Stimulated activated CD4-positive, alpha-beta T cell treated with anti-CD3 and anti-CD28 coated beads, Interleukin-4, amount 100 ng/mL, for 1 hour (primary cell): ENCODE data around the gene ZG16.
A peak's percentile ranks its signal among the peaks of the same experiment; 100 is the strongest.
"Not testable (repeated sequence)": the region's sequence is repeated elsewhere in the genome, so short reads cannot be mapped to it uniquely, and the experiment has no call there.

Experiments used
- DNase-seq: peaks from one replicate; pipeline ENCODE4 v3.0.0-alpha.2; 2020

The ZG16 gene

DNA sequence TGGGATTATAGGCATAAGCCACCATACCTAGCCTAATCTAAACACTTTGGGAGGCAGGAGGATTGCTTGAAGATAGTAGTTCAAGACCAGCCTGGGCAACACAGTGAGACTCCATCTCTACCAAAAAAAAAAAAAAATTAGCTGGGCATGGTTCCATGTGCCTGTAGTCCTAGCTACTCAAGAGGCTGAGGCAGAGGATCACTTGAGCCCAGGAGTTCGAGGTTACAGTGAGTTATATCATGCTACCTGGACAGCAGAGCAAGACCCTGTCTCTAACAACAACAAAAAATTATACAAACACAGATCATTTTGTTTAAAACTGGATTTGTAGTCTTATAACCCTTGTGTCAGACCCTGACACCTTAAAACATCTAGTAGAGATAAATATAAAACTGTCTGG lies 24.5 kb upstream of the ZG16 start:
- no peak for DNase-seq

DNA sequence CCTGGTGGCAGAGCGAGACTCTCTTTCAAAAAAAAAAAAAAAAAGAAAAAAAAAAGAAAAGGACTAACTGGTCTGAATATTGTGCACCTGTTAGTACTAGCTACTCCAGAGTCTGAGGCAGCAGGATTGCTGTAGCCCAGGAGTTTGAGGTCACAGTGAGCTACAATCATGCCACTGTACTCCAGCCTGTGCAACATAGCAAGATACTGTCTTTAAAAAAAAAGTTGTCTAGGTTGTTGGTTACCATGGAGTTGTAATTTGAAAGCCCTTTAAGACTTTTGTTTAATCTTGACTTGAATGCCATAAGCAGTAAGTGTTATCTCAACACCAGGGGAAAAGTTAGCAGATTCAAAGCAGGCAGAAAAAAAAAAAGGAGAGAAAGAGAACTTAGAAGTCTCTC lies 21.4 kb upstream of the ZG16 start:
- DNase-seq = no peak

DNA sequence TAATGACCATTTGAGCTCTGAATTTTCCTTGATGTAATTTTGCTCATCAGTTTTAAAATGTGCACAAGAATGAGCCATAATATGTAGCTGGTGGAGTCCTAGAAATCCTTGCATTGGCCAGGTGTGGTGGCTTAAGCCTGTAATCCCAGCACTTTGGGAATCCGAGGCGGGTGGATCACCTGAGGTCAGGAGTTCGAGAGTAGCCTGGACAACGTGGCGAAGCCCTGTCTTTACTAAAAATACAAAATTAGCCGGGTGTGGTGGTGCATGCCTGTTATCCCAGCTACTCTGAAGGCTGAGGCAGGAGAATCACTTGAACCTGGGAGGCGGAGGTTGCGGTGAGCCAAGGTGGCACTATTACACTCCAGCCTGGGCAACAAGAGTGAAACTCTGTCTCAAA lies 21.0 kb upstream of the ZG16 start:
- DNase-seq = not testable (repeated sequence)

DNA sequence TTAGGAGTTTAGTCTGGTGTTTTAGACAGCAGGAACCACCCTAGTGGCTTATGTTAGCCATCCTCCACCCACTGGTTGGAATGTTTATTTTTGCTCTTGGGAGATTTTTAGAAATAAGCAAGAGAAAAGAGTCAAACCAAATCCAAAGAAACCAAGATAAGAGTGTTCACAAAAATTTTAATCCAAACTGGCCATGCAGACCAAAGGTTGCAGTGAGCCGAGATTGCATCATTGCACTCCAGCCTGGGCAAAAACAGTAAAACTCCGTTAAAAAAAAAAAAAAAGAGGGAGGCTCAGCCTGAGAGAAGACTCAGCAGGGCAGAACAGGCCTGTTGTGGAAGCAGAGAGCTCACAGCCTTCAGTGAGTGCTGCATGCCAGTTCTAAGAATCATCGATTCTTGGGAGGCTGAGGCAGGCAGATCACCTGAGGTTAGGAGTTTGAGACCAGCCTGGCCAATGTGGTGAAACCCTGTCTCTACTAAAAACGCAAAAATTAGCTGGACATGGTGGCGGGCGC lies 20.0 kb upstream of the ZG16 start:
- DNase-seq = no peak

DNA sequence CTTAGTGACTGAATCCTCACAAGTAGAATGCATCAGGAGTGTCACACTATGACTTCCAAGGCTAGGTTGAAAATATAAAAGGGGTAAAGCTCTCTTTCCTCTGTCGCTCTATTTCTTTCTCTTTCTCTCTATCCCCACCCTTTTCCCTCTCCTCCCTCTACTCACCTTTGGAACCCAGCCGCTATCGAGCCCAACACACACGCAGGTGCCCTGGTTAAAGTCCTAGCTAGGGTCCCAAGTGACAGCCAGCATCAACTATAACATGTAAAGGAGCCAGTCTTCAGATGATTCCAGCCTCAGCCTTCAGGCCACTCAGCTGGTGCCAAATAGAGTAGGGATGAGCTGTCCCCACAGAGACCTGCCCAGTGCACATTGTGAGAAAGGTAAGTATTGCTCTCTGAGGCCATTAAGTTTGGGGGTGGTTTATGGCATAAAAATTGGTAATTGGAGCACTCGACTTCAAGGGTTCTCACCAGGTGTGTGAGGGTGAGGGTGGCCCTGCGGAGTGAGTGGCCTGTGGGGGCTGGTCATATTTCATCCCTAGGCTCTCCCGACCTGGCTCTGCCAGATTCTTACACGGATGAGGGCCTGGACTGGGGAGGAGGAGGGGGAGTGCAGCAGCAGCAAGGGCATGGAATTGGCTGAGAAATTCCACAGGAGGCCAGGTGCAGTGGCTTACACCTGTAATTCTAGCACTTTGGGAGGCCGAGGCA lies 17.3 kb upstream of the ZG16 start:
- no peak for DNase-seq

DNA sequence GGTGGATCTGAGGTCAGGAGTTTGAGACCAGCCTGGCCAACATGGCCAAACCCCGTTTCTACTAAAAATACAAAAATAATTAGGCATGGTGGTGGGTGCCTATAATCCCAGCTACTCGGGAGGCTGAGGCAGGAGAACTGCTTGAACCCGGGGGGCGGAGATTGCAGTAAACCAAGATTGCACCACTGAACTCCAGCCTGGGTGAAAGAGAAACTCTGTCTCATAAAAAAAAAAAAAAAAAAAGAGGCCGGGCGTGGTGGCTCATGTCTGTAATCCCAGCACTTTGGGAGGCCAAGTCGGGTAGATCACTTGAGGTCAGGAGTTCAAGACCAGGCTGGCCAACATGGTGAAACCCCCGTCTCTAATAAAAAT lies 16.8 kb upstream of the ZG16 start:
- not testable (repeated sequence) for DNase-seq

DNA sequence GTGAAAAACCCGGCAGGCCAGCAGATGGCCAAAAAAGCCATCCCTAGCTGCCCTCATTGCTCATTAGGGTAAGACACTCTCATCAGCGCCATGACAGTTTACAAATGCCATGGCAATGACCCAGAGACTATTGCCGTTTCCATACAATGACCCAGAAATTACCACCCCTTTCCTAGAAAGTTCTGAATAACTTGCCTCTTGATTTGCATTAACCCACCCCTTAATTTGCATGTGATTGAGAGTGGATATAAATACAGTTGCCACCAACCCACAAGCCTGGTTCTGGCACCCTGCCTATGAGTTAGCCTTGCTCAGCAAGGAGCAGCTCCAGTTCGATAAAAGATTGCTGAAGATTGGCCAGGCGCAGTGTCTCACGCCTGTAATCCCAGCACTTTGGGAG lies 16.2 kb upstream of the ZG16 start:
- no peak for DNase-seq

DNA sequence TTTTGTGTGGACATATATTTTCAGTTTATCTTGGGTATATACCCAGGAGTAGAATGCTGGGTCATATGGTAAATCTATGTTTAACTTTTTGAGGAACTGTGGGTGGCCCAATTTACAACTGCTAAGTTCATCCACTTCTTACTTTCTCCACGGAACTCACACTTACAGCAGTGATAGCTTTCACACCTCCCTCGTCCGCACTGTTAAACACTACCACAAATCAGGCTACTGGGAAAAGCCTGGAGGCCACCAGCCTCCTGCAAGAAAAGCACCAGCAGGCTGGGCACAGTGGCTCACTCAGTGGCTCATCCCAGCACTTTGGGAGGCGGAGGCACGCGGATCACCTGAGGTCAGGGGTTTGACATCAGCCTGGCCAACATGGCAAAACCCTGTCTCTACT lies 14.7 kb upstream of the ZG16 start:
- DNase-seq = no peak

DNA sequence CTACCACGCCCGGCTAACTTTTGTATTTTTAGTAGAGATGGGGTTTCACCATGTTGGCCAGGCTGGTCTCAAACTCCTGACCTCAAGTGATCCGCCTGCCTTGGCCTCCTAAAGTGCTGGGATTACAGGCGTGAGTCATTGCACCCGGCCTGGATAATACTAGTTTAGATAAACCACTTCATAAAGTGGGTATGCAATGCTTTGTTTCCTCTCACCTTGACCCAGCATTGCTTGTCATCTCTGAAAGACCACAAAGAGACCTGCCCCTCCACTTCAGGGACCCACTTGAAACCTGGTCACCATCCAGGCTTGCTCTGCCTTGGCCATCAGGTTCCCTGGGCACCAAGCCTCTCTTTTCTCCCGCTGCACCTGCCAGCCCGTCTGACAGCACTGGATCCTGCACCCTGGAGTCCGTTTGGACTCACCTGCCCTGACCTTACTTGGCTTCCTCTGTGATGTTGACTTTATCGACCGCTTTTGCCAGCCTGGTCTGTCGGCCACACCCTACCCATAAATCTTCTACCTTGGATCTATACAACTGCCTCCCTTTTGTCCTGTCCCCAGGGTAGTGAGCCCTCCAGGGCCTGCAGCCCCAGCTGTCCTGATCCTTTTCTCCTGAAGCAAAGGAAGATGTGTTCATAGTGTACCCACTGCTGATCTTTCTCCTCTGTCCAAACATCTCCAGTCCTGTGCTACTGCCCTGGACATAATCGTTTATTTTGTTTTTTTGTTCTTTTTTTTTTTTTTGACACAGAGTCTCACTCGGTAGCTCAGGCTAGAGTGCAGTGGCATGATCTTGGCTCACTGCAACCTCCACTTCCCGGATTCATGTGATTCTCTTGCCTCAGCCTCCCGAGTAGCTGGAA lies 12.7 kb upstream of the ZG16 start:
- DNase-seq = no peak

DNA sequence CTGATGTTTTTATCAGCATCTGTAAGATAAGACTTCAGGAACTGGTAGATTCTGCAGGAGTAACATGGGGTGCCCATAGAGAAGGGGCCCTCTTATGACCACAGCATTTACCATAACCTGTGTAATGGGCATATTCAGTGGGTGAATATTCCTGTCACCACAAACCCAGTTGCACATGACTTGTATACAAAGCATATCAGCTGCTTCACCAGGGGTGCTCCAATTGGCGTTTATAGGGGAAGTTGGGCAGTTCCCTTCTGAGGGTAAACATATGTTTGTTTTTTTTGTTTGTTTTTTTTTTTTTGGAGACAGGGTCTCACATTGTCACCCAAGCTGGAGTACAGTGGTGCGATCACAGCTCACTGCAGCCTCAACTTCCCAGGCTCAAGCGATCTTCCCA lies 11.5 kb upstream of the ZG16 start:
- no peak for DNase-seq

DNA sequence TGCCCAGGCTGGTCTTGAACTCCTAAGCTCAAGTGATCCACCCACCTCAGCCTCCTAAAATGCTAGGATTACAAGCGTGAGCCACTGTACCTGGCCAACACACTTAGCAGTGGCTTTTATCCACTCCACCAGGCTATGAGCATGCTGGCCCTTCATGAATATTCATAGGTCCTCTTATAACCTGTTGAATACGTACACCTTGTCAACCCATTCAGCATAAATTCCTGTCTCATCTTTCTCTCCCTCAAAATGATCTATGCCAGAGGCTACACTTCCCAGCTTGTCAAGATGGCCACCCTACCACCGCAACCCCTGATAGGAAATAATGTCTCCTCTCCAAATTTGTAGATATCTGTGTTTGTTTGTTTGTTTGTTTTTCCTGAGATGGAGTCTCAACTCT lies 11.0 kb upstream of the ZG16 start:
- DNase-seq = no peak

DNA sequence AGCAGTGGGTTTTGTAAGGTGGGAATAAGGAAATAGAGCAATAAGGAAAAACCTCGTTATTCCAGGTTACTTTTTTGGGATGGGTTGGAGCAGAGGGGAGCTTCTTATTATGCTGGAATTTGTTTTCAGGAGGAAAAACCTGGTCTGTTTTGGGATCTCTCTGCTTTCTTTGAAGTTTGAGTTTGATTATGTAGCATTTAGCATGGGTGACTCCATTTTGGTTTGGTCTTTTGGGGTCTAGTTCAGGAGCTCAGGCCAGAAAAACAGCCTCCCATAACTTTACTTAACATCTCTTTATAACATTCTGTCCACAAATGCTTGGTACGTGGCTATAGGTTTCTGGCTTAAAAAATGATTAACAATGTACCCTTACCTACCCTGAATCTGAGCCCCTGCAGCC lies 8.5 kb upstream of the ZG16 start:
- no peak for DNase-seq

DNA sequence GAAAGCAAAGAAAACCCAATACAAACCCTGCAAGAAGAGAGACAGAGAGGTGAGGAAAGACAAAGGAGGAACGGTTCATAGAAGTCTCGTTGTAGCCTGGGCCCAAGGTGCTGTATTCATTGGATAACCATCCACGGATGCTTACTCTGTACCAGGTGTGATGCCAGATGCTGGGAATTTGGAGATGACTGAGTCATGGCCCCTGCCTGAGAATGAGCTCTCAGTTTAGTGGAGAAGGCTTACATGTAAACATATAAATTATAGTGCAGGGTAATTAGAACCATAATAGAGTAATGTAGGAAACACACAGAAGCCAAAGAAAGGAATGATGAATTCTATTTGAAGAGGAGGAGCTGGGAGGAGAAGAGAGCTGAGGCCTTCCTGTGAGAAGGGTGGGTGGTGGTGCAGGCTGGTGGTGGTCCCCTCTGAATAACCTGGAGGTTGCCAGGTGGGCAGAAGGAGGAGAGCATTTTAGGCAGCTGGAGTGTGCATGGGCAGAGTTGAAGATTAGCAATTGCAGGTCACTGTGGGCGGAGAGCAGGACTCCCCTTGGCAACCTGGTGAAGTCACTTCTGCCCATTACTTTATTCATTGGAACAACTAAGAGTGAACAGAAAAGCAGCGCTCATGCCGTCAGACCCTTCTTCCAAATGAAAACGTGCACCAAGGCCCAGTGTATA lies 7.7 kb upstream of the ZG16 start:
- no peak for DNase-seq

DNA sequence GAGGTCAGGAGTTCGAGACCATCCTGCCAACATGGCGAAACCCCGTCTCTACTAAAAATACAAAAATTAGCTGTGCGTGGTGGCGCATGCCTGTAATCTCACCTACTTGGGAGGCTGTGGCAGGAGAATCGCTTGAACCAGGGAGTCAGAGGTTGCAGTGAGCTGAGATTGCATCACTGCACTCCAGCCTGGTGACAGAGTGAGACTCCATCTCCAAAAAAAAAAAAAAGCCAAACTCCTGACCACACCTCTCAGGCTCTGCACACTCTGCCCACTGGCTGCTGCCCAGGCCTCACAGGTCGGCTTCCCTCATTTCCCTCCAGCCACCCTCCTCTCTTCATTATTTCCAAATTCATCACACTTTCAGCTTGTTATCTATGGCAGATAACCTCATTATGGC lies 5.7 kb upstream of the ZG16 start:
- DNase-seq = not testable (repeated sequence)

DNA sequence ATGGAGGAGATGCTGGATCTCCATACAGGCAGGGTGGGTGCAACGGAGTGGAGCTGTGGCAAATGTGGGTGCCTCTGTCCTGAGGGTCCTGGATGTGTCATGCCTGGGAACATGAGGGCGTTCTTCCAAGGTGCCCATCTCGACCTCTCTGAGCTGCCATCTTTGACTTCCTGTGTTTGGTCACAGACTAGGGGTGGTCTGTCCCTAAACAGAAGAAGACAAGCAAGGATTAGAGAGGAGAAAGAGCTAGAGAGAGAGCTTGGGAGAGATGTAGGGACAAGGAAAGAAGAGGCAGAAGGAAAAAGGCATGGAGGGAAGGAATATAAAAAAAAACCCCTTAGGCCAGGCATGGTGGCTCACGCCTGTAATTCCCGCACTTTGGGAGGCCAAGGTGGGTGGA lies 3.3 kb upstream of the ZG16 start:
- DNase-seq = no peak

DNA sequence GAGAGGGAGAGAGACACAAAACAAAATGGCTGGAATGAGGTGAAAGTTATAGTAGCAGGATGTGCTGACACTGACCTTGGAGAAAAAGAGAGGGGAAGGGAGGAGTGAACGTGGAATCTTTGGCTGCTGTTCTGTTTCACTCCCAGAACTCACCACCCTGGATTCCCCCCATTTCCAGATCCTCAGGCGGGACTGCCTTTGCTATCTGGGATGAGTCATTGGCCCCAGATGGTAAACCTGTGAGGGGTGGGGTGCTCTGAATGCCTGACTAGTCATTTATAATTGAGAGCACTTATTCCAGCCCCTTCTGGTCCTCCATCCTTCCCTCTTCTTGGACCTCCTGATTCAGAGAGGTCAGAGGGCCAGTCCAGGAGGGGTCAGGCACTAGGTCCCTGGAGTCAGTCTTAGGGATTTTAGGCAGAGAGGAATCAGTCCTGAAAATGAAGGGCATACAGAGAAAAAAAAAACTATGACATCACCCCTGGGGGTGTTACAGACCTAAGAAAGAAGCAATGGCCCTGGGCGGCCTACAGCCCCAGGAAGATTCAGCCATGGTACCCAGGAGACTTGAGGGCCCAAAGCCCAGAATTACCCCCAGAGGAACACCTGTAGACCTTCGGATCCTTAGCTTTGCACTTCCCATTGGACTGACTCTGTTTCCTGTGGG lies 2.2 kb upstream of the ZG16 start:
- DNase-seq = no peak

DNA sequence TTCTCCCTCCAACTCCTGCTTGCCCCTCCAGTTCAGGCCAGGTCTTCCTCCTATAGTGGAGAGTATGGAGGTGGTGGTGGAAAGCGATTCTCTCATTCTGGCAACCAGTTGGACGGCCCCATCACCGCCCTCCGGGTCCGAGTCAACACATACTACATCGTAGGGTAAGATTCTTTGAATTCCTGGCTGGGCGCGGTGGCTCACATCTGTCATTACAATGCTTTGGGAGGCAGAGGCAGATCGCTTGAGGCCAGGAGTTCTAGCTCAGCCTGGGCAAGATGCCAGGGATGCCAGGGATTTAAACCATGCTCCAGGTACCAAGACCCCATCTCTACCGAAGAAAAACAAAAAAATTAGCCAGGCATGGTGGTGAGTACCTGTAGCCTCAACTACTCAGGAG lies 1.4 kb downstream of the ZG16 start:
- DNase-seq = no peak

DNA sequence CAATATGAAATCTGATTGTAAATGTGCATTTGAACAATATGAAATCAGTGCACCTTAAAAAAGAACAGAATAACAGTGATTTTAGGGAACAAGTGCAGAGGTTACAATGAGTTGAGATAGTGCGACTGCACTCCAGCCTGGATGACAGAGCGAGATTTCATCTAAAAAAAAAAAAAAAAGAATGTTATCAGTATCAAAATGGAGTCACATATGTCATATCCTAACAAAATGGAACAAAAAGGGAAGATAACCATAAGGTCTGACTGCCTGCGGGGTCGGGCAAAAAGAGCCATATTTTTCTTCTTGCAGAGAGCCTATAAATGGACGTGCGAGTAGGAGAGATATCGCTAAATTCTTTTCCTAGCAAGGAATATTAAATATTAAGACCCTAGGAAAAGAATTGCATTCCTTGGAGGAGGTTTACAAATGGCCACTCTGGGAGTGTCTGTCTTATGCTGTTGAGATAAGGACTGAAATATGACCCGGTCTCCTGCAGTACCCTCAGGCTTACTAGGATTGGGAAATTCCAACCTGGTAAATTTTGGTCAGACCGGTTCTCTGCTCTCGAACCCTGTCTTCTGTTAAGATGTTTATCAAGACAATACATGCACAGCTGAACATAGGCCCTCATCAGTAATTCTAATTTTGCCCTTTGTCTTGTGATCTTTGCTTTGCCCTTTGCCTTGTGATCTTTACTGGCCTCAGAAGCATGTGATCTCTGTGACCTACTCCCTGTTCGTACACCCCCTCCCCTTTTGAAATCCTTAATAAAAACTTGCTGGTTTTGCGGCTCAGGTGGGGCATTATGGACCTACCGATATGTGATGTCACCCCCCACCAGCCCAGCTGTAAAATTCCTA lies 5.3 kb downstream of the ZG16 start:
- DNase-seq = not testable (repeated sequence)

DNA sequence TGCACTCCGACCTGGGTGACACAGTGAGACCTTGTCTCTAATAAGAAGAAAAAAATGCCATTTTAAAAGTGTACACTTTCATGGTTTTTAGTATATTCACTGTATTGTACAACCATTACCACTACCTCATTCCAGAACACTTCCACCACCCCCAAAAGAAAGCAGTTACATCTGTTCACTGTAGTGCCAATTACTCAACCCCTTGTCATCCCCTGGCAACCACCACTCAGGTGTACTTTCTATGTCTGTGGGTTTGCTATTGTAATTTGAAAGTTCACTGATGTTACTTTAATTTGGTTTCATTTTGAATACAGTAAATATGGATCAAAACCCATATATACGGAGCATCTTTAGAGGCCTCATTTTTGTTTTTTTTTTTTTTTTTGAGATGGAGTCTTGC lies 6.1 kb downstream of the ZG16 start:
- peak; percentile 25 for DNase-seq

DNA sequence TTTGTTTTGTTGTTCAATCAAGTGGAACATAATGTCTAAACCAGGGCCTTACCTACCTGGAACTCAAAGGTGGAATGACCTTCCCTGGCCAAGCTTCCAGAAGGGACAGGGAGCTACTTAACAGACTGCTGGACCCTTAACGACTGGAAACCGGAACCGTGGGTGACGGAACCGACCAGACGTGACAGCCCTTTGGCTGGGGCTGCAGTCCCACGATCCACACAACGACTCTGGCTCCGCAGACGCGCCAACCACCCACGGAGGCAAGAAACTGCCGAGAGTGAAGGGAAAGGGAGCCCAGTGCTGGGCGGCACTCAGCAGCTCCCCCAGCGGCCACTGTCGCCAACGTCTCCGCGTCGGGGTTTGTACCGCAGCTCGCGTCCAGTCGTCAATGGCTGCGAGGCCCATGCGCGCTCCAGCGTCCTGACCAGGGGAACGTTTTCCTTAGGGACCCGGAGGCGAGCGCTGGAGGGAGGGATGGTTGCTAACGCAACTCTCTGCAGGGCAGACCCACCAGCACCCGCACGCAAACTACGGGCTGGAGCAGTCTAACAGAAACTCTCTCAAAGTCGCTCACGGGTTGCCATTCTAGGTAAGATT lies 6.9 kb downstream of the ZG16 start:
- peak; percentile 75 for DNase-seq

DNA sequence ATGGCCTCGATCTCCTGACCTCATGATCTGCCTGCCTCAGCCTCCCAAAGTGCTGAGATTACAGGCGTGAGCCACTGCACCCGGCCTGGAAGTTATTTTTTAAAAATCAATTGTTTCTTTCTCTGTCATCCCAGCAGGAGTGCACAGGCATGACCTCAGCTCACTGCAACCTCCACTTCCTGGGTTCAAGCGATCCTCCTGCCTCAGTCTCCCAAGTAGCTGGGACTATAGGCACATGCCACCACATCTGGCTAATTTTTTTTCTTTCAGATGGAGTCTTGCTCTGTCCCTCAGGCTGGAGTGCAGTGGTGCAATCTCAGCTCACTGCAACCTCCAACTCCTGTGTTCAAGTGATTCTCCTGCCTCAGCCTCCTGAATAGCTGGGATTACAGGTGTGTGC lies 9.1 kb downstream of the ZG16 start:
- not testable (repeated sequence) for DNase-seq

DNA sequence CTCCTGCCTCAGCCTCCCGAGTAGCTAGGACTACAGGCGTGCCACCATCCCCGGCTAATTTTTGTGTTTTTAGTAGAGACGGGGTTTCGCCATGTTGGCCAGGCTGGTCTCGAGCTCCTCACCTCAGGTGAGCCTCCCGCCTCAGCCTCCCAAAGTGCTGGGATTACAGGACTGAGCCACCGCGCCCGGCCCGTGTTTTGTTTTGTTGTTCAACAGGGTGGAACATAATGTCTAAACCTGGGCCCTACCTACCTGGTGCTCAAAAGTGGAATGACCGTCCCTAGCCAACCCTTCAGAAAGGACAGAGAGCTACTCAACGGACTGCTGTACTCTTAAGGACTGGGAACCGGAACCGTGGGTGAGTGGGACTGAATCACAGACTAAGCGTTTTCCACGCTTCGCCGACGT lies 11.7 kb downstream of the ZG16 start:
- DNase-seq = no peak
